Rectal smooth muscle tissue (tissue), 1 donor: ENCODE measurements around the gene SAMD11.
"Not testable (repeated sequence)": the region's sequence is repeated elsewhere in the genome, so short reads cannot be mapped to it uniquely, and the experiment has no call there.

Source experiments
- H3K27ac ChIP-seq: one replicate; pipeline ENCODE4 v1.7.0; 2013; ENCODE audit warnings: low read depth, low read length, inconsistent platforms
- H3K27me3 ChIP-seq: one replicate; pipeline ENCODE4 v1.7.0; 2013; ENCODE audit warnings: low read length; ENCODE audit not compliant: control insufficient read depth, insufficient read depth
- H3K36me3 ChIP-seq: one replicate; pipeline ENCODE4 v1.7.0; 2013; ENCODE audit warnings: low read length; ENCODE audit not compliant: control insufficient read depth, insufficient read depth
- H3K4me1 ChIP-seq: one replicate; pipeline ENCODE4 v1.7.0; 2013; ENCODE audit warnings: low read length; ENCODE audit not compliant: control insufficient read depth, insufficient read depth
- H3K4me3 ChIP-seq: one replicate; pipeline ENCODE4 v1.7.0; 2013; ENCODE audit warnings: low read length
- H3K9ac ChIP-seq: one replicate; pipeline ENCODE4 v1.7.0; 2013; ENCODE audit warnings: low read length

Gene SAMD11

GRCh38 chr1:979744-980072 is 56.0 kb downstream of the SAMD11 start:
- Histone ChIP-seq H3K4me3 (no peak overlapping the region), H3K27ac (no peak overlapping the region)

GRCh38 chr1:980137-980571 is 56.4 kb downstream of the SAMD11 start:
- peaks cover 2% of the 10 kb centered on the region for H3K4me1 ChIP-seq
- no peak overlapping the region for H3K4me3 ChIP-seq
- H3K27ac ChIP-seq, result no peak overlapping the region
- H3K9ac ChIP-seq, result no peak overlapping the region
- H3K36me3 ChIP-seq, result no peaks in the 10 kb centered on the region
- H3K27me3 ChIP-seq, result peaks cover 5% of the 10 kb centered on the region

More at GRCh38 chr1:979744-980072, 56.0 kb downstream of the SAMD11 start:
- H3K36me3 ChIP-seq, result no peaks in the 10 kb centered on the region
- H3K27me3 ChIP-seq, result peaks cover 5% of the 10 kb centered on the region
- H3K9ac ChIP-seq, result no peak overlapping the region
- peaks cover 2% of the 10 kb centered on the region for H3K4me1 ChIP-seq

- Histone ChIP-seq H3K4me1 (peaks cover under 1% of the 10 kb centered on the region), H3K36me3 (no peaks in the 10 kb centered on the region), H3K27me3 (peaks cover 5% of the 10 kb centered on the region), H3K9ac (no peak overlapping the region), H3K27ac (no peak overlapping the region), H3K4me3 (no peak overlapping the region)
These were observed 57.1 kb downstream of the SAMD11 start for GRCh38 chr1:980602-981395.

- Histone ChIP-seq H3K27me3 (peaks cover 3% of the 10 kb centered on the region), H3K27ac (no peak overlapping the region), H3K4me1 (no peaks in the 10 kb centered on the region), H3K4me3 (no peak overlapping the region), H3K36me3 (no peaks in the 10 kb centered on the region), H3K9ac (no peak overlapping the region)
These were observed 57.8 kb downstream of the SAMD11 start for GRCh38 chr1:981491-981954.

GRCh38 chr1:981955-982558 is 58.3 kb downstream of the SAMD11 start, which contains the start of gene PERM1:
PERM1 (minus strand) TSS chr1:982093; CDS start chr1:981029, 1,064 bp downstream.
- Histone ChIP-seq H3K4me1 (no peaks in the 10 kb centered on the region), H3K27ac (no peak within 1 kb of the TSS), H3K9ac (no peak within 1 kb of the TSS), H3K4me3 (no peak within 1 kb of the TSS), H3K27me3 (peaks cover 3% of the 10 kb centered on the region), H3K36me3 (no peaks in the 10 kb centered on the region)

- Histone ChIP-seq H3K27me3 (peaks cover 3% of the 10 kb centered on the region), H3K27ac (no peak overlapping the region), H3K9ac (no peak overlapping the region)
These were observed 59.2 kb downstream of the SAMD11 start for GRCh38 chr1:982765-983436.

GRCh38 chr1:983798-984475 is 60.2 kb downstream of the SAMD11 start:
- Histone ChIP-seq H3K4me1 (no peaks in the 10 kb centered on the region), H3K9ac (no peak overlapping the region), H3K4me3 (no peak overlapping the region), H3K27ac (no peak overlapping the region), H3K36me3 (no peaks in the 10 kb centered on the region), H3K27me3 (peaks cover 3% of the 10 kb centered on the region)

More at GRCh38 chr1:982765-983436, 59.2 kb downstream of the SAMD11 start:
- H3K36me3 ChIP-seq, result no peaks in the 10 kb centered on the region
- no peak overlapping the region for H3K4me3 ChIP-seq
- H3K4me1 ChIP-seq, result no peaks in the 10 kb centered on the region

- no peak overlapping the region for H3K9ac ChIP-seq
- no peak overlapping the region for H3K27ac ChIP-seq
- H3K4me3 ChIP-seq, result no peak overlapping the region
- no peaks in the 10 kb centered on the region for H3K4me1 ChIP-seq
- H3K27me3 ChIP-seq, result peaks cover 3% of the 10 kb centered on the region
- H3K36me3 ChIP-seq, result no peaks in the 10 kb centered on the region
These were observed 60.7 kb downstream of the SAMD11 start for GRCh38 chr1:984476-984814.

GRCh38 chr1:985126-985525 is 61.4 kb downstream of the SAMD11 start:
- no peak overlapping the region for H3K4me3 ChIP-seq
- H3K27ac ChIP-seq, result no peak overlapping the region
- no peaks in the 10 kb centered on the region for H3K4me1 ChIP-seq
- no peaks in the 10 kb centered on the region for H3K36me3 ChIP-seq
- no peak overlapping the region for H3K9ac ChIP-seq
- H3K27me3 ChIP-seq, result peaks cover 3% of the 10 kb centered on the region

GRCh38 chr1:988061-988460 is 64.3 kb downstream of the SAMD11 start:
- not testable (repeated sequence) for H3K27ac ChIP-seq, H3K4me3 ChIP-seq, H3K4me1 ChIP-seq, H3K9ac ChIP-seq, H3K27me3 ChIP-seq, H3K36me3 ChIP-seq

GRCh38 chr1:991275-991674 is 67.6 kb downstream of the SAMD11 start:
- H3K27me3 ChIP-seq, H3K36me3 ChIP-seq, H3K4me1 ChIP-seq, H3K9ac ChIP-seq, H3K4me3 ChIP-seq, H3K27ac ChIP-seq: not testable (repeated sequence)

- Histone ChIP-seq H3K27me3 (no peaks in the 10 kb centered on the region), H3K4me1 (no peaks in the 10 kb centered on the region), H3K36me3 (no peaks in the 10 kb centered on the region), H3K4me3 (no peak overlapping the region), H3K9ac (no peak overlapping the region), H3K27ac (no peak overlapping the region)
These were observed 68.2 kb downstream of the SAMD11 start for GRCh38 chr1:991895-992294.
